ENCODE measurements around the gene ZSWIM1.
"Not testable (repeated sequence)": the region's sequence is repeated elsewhere in the genome, so short reads cannot be mapped to it uniquely, and the experiment has no call there.

The ZSWIM1 gene

GRCh38 chr20:45863543-45864470, 17.2 kb upstream of the ZSWIM1 start:
- TF ChIP-seq GATA1 (IDR thresholded peaks at IDR 0.05; ENCODE audit: low read depth, low read length) (no peak), POLR2A (IDR thresholded peaks at IDR 0.05; ENCODE audit: low read length) (no peak)
- peak in 1 of 2 experiments; percentile 36 for DNase-seq

- TF ChIP-seq POLR2A (IDR thresholded peaks at IDR 0.05; ENCODE audit: low read length) (no peak), GATA1 (IDR thresholded peaks at IDR 0.05; ENCODE audit: low read depth, low read length) (no peak)
- DNase-seq, result no peak
Observed at GRCh38 chr20:45866454-45866853, 14.6 kb upstream of the ZSWIM1 start.

GRCh38 chr20:45867136-45867818, 13.8 kb upstream of the ZSWIM1 start:
- TF ChIP-seq POLR2A (IDR thresholded peaks at IDR 0.05; ENCODE audit: low read length) (no peak), GATA1 (IDR thresholded peaks at IDR 0.05; ENCODE audit: low read depth, low read length) (no peak)

GRCh38 chr20:45867819-45868176, 13.2 kb upstream of the ZSWIM1 start:
- TF ChIP-seq GATA1 (IDR thresholded peaks at IDR 0.05; ENCODE audit: low read depth, low read length) (no peak), POLR2A (IDR thresholded peaks at IDR 0.05; ENCODE audit: low read length) (no peak)
- DNase-seq, result no peak

More at GRCh38 chr20:45867136-45867818, 13.8 kb upstream of the ZSWIM1 start:
- no peak for DNase-seq

- DNase-seq, result no peak
- TF ChIP-seq POLR2A (IDR thresholded peaks at IDR 0.05; ENCODE audit: low read length) (no peak), GATA1 (IDR thresholded peaks at IDR 0.05; ENCODE audit: low read depth, low read length) (no peak)
Observed at GRCh38 chr20:45872626-45873025, 8.4 kb upstream of the ZSWIM1 start.

- peak; percentile 41 to 76 for DNase-seq
- TF ChIP-seq POLR2A (IDR thresholded peaks at IDR 0.05; ENCODE audit: low read length) (no peak), GATA1 (IDR thresholded peaks at IDR 0.05; ENCODE audit: low read depth, low read length) (no peak)
Observed at GRCh38 chr20:45873409-45874103, 7.5 kb upstream of the ZSWIM1 start.

- DNase-seq, result not testable (repeated sequence)
Observed at GRCh38 chr20:45874104-45874481, 6.9 kb upstream of the ZSWIM1 start.

- TF ChIP-seq GATA1 (IDR thresholded peaks at IDR 0.05; ENCODE audit: low read depth, low read length), result no peak
- TF ChIP-seq POLR2A (IDR thresholded peaks at IDR 0.05; ENCODE audit: low read length), result no peak
- DNase-seq, result no peak
Observed at GRCh38 chr20:45874576-45874975, 6.5 kb upstream of the ZSWIM1 start.

- DNase-seq, result peak; percentile 91 to 92
- TF ChIP-seq POLR2A (IDR thresholded peaks at IDR 0.05; ENCODE audit: low read length) (no peak), GATA1 (IDR thresholded peaks at IDR 0.05; ENCODE audit: low read depth, low read length) (no peak)
Observed at GRCh38 chr20:45878076-45878761, 2.8 kb upstream of the ZSWIM1 start.

GRCh38 chr20:45882469-45883099, 1.6 kb downstream of the ZSWIM1 start:
- DNase-seq, result no peak
- TF ChIP-seq GATA1 (IDR thresholded peaks at IDR 0.05; ENCODE audit: low read depth, low read length) (no peak), POLR2A (IDR thresholded peaks at IDR 0.05; ENCODE audit: low read length) (no peak)

- no peak for TF ChIP-seq GATA1 (IDR thresholded peaks at IDR 0.05; ENCODE audit: low read depth, low read length)
- TF ChIP-seq POLR2A (IDR thresholded peaks at IDR 0.05; ENCODE audit: low read length), result no peak
Observed at GRCh38 chr20:45883100-45883469, 2.1 kb downstream of the ZSWIM1 start.

GRCh38 chr20:45886590-45887345, 5.7 kb downstream of the ZSWIM1 start:
- DNase-seq, result no peak
- TF ChIP-seq POLR2A (IDR thresholded peaks at IDR 0.05; ENCODE audit: low read length) (no peak), GATA1 (IDR thresholded peaks at IDR 0.05; ENCODE audit: low read depth, low read length) (no peak)

More at GRCh38 chr20:45883100-45883469, 2.1 kb downstream of the ZSWIM1 start:
- DNase-seq, result no peak

GRCh38 chr20:45887346-45887715, 6.3 kb downstream of the ZSWIM1 start, which contains the start of gene SPATA25:
Gene SPATA25 (minus strand): TSS chr20:45887622. CDS start chr20:45887590, 32 bp downstream.
- TF ChIP-seq POLR2A (IDR thresholded peaks at IDR 0.05; ENCODE audit: low read length) (no peak), GATA1 (IDR thresholded peaks at IDR 0.05; ENCODE audit: low read depth, low read length) (no peak)
- DNase-seq, result no peak
